ENCODE data around the gene RPTOR. TPM values are rescaled to one million over a fixed set of nuclear protein-coding genes. Genes with fewer than 3 reads are reported as not detected.

RPTOR gene
- total and polyA plus RNA-seq, 10 of the 15 experiments (the other 5 are each of a cell fraction or from before 2014, with no cell fraction given): 0.18 to 32.1 (median 7.8) TPM

- TF ChIP-seq BACH1 (IDR thresholded peaks at IDR 0.05; ENCODE audit: borderline replicate concordance) (no peak), IRF4 (IDR thresholded peaks at IDR 0.05; ENCODE audit: low read depth, low read length) (no peak)
Measured at GRCh38 chr17:80945736-80946135, 401.1 kb downstream of the RPTOR start (continued).

- H3K27ac ChIP-seq (ENCODE audit: control insufficient read depth, insufficient read depth): no peak overlapping the region
- RAD21 ChIA-PET (ENCODE audit: unreplicated experiment): no interaction called here
- SMC1A ChIA-PET (ENCODE audit: uncharacterized antibody, unreplicated experiment): no interaction called here
- no peaks in the 10 kb centered on the region for H3K27me3 ChIP-seq (replicated peaks in 1 of 2; ENCODE audit: control insufficient read depth in 2 of 2, insufficient read depth in 2 of 2, low read length in 1 of 2)
- WGBS (ENCODE audit: insufficient coverage, insufficient replicate concordance, low lambda C conversion rate, missing lambda C conversion rate): 93% methylated on average over 8 of the region's 8 CpGs
- no peaks in the 10 kb centered on the region for H3K4me1 ChIP-seq (ENCODE audit: control insufficient read depth, insufficient read depth, low read length)
- H3K9me3 ChIP-seq (replicated peaks; ENCODE audit: control insufficient read depth, insufficient read depth, low read length): no peaks in the 10 kb centered on the region
- no peak for FAIRE-seq
- CTCF ChIA-PET: no interaction called here
- H3K4me3 ChIP-seq: no peak overlapping the region
- no peaks in the 10 kb centered on the region for H3K79me2 ChIP-seq (ENCODE audit: control insufficient read depth, insufficient read depth, low read length)
- H2AFZ ChIP-seq (ENCODE audit: control insufficient read depth, low read depth, low read length): no peak overlapping the region
- no peak for DNase-seq (ENCODE audit: low read depth, low spot score)
- in situ Hi-C loops (cut with MboI) (no loop called here), intact Hi-C loops (cut with micrococcal nuclease; ENCODE audit: unreplicated experiment) (no loop called here)
- POLR2A ChIA-PET: no interaction called here
- H3K9ac ChIP-seq (ENCODE audit: control insufficient read depth, insufficient read depth, low read length): no peak overlapping the region
- H3K36me3 ChIP-seq (ENCODE audit: control insufficient read depth in 2 of 2, insufficient read depth in 2 of 2, low read length in 1 of 2): peaks cover 0 to 3% of the 10 kb centered on the region in 2 experiments; a peak in 2 of 4 replicates
- no TSS peak for BruUV-seq (replicated peaks)
- ATAC-seq: no peak
- no peak overlapping the region for H3K4me2 ChIP-seq (ENCODE audit: control insufficient read depth, insufficient read depth)
- no peaks in the 10 kb centered on the region for H4K20me1 ChIP-seq (ENCODE audit: control insufficient read depth, insufficient read depth)
- TF ChIP-seq ELK1 (IDR thresholded peaks at IDR 0.05; ENCODE audit: low read depth, low read length) (no peak), SMC3 (IDR thresholded peaks at IDR 0.05; ENCODE audit: borderline replicate concordance, low read length) (no peak), RFX5 (IDR thresholded peaks at IDR 0.05; ENCODE audit: low read depth, low read length) (no peak), ZNF217 (IDR thresholded peaks at IDR 0.05) (no peak), ZNF207 (IDR thresholded peaks at IDR 0.05; ENCODE audit: borderline replicate concordance) (no peak), FOXM1 (IDR thresholded peaks at IDR 0.05; ENCODE audit: low read depth, low read length) (no peak), BCL3 (IDR thresholded peaks at IDR 0.05; ENCODE audit: borderline replicate concordance, insufficient read depth, low read depth, low read length, poor library complexity, severe bottlenecking) (no peak), HCFC1 (IDR thresholded peaks at IDR 0.05; ENCODE audit: low read length) (no peak)
Measured at GRCh38 chr17:80946449-80946848, 401.8 kb downstream of the RPTOR start.
